Measurements from ENCODE around the gene PLAGL1. TPM values are rescaled to one million over a fixed set of nuclear protein-coding genes. Genes with fewer than 3 reads are reported as not detected.

PLAGL1 gene
- total RNA-seq, 1 donor from 2014 or later: 29.7 TPM

DNA sequence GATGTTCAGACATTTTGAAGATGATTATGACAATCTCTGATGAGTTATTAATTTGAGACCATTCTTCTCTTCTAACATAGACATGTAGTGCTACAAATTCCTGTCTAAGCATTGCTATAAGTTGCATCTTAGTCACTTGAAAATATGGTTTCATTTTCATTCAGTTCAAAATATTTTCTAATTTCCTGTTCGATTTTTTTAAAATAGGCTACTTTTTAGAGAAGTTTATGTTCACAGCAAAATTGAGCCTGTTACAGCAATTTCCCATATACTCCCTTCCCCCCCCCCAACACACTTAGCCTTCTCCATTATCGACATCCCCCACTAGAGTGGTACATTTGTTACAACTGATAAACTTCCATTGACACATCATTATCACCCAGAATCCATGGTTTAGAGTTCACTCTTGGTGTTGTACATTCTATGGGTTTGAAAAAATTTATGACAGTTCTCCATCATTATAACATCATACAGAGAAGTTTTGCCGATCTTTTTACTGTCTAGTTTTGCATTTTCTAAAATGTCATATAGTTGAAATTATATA is 31.2 kb downstream of the PLAGL1 start:
- Mint-ChIP-seq H3K36me3 (ENCODE audit: low read depth) (no peaks in the 10 kb centered on the region), H3K4me3 (no peak overlapping the region), H3K9me3 (no peaks in the 10 kb centered on the region), H3K4me1 (peaks cover 38% of the 10 kb centered on the region), H3K27me3 (ENCODE audit: low read depth) (no peaks in the 10 kb centered on the region), H3K27ac (ENCODE audit: unreplicated experiment) (no peak overlapping the region)
- TF ChIP-seq, protein P1, sequence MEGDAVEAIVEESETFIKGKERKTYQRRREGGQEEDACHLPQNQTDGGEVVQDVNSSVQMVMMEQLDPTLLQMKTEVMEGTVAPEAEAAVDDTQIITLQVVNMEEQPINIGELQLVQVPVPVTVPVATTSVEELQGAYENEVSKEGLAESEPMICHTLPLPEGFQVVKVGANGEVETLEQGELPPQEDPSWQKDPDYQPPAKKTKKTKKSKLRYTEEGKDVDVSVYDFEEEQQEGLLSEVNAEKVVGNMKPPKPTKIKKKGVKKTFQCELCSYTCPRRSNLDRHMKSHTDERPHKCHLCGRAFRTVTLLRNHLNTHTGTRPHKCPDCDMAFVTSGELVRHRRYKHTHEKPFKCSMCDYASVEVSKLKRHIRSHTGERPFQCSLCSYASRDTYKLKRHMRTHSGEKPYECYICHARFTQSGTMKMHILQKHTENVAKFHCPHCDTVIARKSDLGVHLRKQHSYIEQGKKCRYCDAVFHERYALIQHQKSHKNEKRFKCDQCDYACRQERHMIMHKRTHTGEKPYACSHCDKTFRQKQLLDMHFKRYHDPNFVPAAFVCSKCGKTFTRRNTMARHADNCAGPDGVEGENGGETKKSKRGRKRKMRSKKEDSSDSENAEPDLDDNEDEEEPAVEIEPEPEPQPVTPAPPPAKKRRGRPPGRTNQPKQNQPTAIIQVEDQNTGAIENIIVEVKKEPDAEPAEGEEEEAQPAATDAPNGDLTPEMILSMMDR (conservative IDR thresholded peaks at IDR 0.05): no peak
- DNase-seq (ENCODE audit: low read depth, low spot score): no peak

DNA sequence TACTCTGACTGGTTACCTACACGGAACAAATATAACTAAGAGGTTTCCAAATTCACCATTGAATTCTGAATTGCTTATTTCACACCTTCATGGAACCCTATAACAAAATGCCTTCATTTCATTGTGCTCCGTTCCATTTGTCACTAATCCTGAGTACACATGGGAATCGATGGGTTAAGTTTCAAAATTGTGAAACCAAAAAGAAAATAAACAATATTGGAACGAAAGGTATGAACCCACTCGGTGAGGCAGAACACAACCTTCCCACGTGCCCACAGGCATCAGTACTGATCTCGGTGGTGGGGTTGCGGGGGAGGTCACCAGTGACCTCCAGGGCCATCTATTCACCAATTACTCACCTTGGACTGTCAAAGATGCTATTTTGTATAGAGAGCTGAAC is 34.0 kb downstream of the PLAGL1 start:
- H3K36me3 Mint-ChIP-seq (ENCODE audit: low read depth): no peaks in the 10 kb centered on the region
- no peak overlapping the region for H3K4me3 Mint-ChIP-seq
- H3K4me1 Mint-ChIP-seq: peaks cover 54% of the 10 kb centered on the region
- DNase-seq (ENCODE audit: low read depth, low spot score): no peak
- no peaks in the 10 kb centered on the region for H3K9me3 Mint-ChIP-seq
- no peak overlapping the region for H3K27ac Mint-ChIP-seq (ENCODE audit: unreplicated experiment)
- H3K27me3 Mint-ChIP-seq (ENCODE audit: low read depth): no peaks in the 10 kb centered on the region
- TF ChIP-seq, protein P1 (conservative IDR thresholded peaks at IDR 0.05): no peak

- H3K36me3 Mint-ChIP-seq (ENCODE audit: low read depth): no peaks in the 10 kb centered on the region
- TF ChIP-seq, protein P1 (conservative IDR thresholded peaks at IDR 0.05): no peak
- peak overlapping the region; percentile 38 for H3K4me3 Mint-ChIP-seq
- no peaks in the 10 kb centered on the region for H3K27me3 Mint-ChIP-seq (ENCODE audit: low read depth)
- peak overlapping the region; percentile 90 for H3K27ac Mint-ChIP-seq (ENCODE audit: unreplicated experiment)
- peaks cover 54% of the 10 kb centered on the region for H3K4me1 Mint-ChIP-seq
- H3K9me3 Mint-ChIP-seq: no peaks in the 10 kb centered on the region
- peak; percentile 41 for DNase-seq (ENCODE audit: low read depth, low spot score)
These were observed 34.7 kb downstream of the PLAGL1 start for GRCh38 chr6:143973097-143973966.

DNA sequence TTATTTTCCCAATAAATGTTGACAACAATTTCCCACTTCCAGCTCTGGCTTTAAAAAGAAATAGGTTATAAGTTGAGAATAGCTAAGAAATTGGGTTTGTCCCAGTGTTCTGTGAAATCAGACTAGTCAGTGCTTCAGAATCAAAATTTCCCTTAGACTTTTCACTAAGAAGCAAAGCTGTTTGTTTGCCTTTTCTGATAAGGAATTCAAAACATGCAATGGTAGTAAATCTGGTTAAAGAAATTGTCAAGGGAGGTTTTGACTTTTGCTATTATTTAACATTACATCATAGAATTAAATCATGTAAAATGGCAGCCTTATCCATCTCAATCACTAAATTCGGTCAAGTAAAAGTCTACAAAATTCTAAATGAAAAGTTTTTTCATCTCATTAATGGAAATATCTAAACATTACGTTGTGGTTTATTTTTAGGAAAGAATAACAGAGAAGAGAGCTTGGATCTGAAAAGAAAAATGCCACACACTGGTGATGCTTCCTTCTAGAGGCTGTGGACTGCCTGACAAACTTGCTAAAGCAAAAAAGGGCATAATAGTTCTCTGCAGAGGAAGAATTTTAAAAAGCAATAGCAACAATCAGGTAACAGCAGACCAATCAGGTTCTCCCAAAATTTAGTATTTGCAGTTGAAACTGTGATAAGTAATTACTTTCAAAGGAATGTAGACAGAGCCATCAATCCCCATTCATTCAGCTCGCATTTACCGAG is 36.4 kb downstream of the PLAGL1 start:
- Mint-ChIP-seq H3K4me1 (peaks cover 57% of the 10 kb centered on the region), H3K36me3 (ENCODE audit: low read depth) (no peaks in the 10 kb centered on the region), H3K27ac (ENCODE audit: unreplicated experiment) (peak overlapping the region; percentile 16), H3K4me3 (peak overlapping the region; percentile 17), H3K9me3 (no peaks in the 10 kb centered on the region), H3K27me3 (ENCODE audit: low read depth) (no peaks in the 10 kb centered on the region)
- DNase-seq (ENCODE audit: low read depth, low spot score): no peak
- TF ChIP-seq, protein P1 (conservative IDR thresholded peaks at IDR 0.05): no peak

- Mint-ChIP-seq H3K4me1 (peaks cover 63% of the 10 kb centered on the region), H3K27me3 (ENCODE audit: low read depth) (peaks cover 2% of the 10 kb centered on the region), H3K27ac (ENCODE audit: unreplicated experiment) (peak overlapping the region; percentile 16), H3K9me3 (no peaks in the 10 kb centered on the region), H3K36me3 (ENCODE audit: low read depth) (no peaks in the 10 kb centered on the region), H3K4me3 (no peak overlapping the region)
- TF ChIP-seq, protein P1 (conservative IDR thresholded peaks at IDR 0.05): no peak
- no peak for DNase-seq (ENCODE audit: low read depth, low spot score)
These were observed 37.4 kb downstream of the PLAGL1 start for GRCh38 chr6:143970456-143971218.
